Measurements from ENCODE around the gene TBC1D2.
"Not testable (repeated sequence)": the region's sequence is repeated elsewhere in the genome, so short reads cannot be mapped to it uniquely, and the experiment has no call there.

TBC1D2 gene

GRCh38 chr9:98182069-98182820 lies 73.2 kb downstream of the TBC1D2 start:
- no peaks in the 10 kb centered on the region for H3K27me3 ChIP-seq (ENCODE audit: insufficient read depth, low read length)
- no peak overlapping the region for H2AFZ ChIP-seq (ENCODE audit: low read length, unreplicated experiment)
- no peaks in the 10 kb centered on the region for H3K36me3 ChIP-seq (ENCODE audit: insufficient read depth, low read length)
- H3K4me3 ChIP-seq (ENCODE audit: low read depth, low read length), result no peak overlapping the region
- H3K79me2 ChIP-seq (ENCODE audit: control insufficient read depth, insufficient read depth, low read length, unreplicated experiment), result no peaks in the 10 kb centered on the region
- peaks cover 16% of the 10 kb centered on the region for H3K4me1 ChIP-seq (ENCODE audit: control insufficient read depth, insufficient read depth, low read length, unreplicated experiment)
- no peak overlapping the region for H3K27ac ChIP-seq (ENCODE audit: low read depth, low read length)

GRCh38 chr9:98181746-98182068 lies 73.7 kb downstream of the TBC1D2 start:
- H3K79me2 ChIP-seq (ENCODE audit: control insufficient read depth, insufficient read depth, low read length, unreplicated experiment), result no peaks in the 10 kb centered on the region
- H3K27ac ChIP-seq (ENCODE audit: low read depth, low read length), result no peak overlapping the region
- no peak overlapping the region for H2AFZ ChIP-seq (ENCODE audit: low read length, unreplicated experiment)
- no peak overlapping the region for H3K4me3 ChIP-seq (ENCODE audit: low read depth, low read length)
- H3K27me3 ChIP-seq (ENCODE audit: insufficient read depth, low read length), result no peaks in the 10 kb centered on the region
- H3K4me1 ChIP-seq (ENCODE audit: control insufficient read depth, insufficient read depth, low read length, unreplicated experiment), result peaks cover 16% of the 10 kb centered on the region
- no peaks in the 10 kb centered on the region for H3K36me3 ChIP-seq (ENCODE audit: insufficient read depth, low read length)

- Histone ChIP-seq H2AFZ (ENCODE audit: low read length, unreplicated experiment) (no peak overlapping the region), H3K27me3 (ENCODE audit: insufficient read depth, low read length) (no peaks in the 10 kb centered on the region), H3K36me3 (ENCODE audit: insufficient read depth, low read length) (no peaks in the 10 kb centered on the region), H3K4me3 (ENCODE audit: low read depth, low read length) (no peak overlapping the region), H3K79me2 (ENCODE audit: control insufficient read depth, insufficient read depth, low read length, unreplicated experiment) (no peaks in the 10 kb centered on the region), H3K4me1 (ENCODE audit: control insufficient read depth, insufficient read depth, low read length, unreplicated experiment) (peaks cover 14% of the 10 kb centered on the region), H3K27ac (ENCODE audit: low read depth, low read length) (no peak overlapping the region)
Measured at GRCh38 chr9:98180996-98181395, 74.5 kb downstream of the TBC1D2 start.

GRCh38 chr9:98178874-98179850 lies 76.3 kb downstream of the TBC1D2 start:
- H3K36me3 ChIP-seq (ENCODE audit: insufficient read depth, low read length), result no peaks in the 10 kb centered on the region
- no peaks in the 10 kb centered on the region for H3K79me2 ChIP-seq (ENCODE audit: control insufficient read depth, insufficient read depth, low read length, unreplicated experiment)
- H3K4me3 ChIP-seq (ENCODE audit: low read depth, low read length), result no peak overlapping the region
- no peak overlapping the region for H2AFZ ChIP-seq (ENCODE audit: low read length, unreplicated experiment)
- no peaks in the 10 kb centered on the region for H3K4me1 ChIP-seq (ENCODE audit: control insufficient read depth, insufficient read depth, low read length, unreplicated experiment)
- H3K27ac ChIP-seq (ENCODE audit: low read depth, low read length), result no peak overlapping the region
- no peaks in the 10 kb centered on the region for H3K27me3 ChIP-seq (ENCODE audit: insufficient read depth, low read length)

- Histone ChIP-seq H3K4me3 (ENCODE audit: low read depth, low read length) (no peak overlapping the region), H3K36me3 (ENCODE audit: insufficient read depth, low read length) (no peaks in the 10 kb centered on the region), H3K79me2 (ENCODE audit: control insufficient read depth, insufficient read depth, low read length, unreplicated experiment) (no peaks in the 10 kb centered on the region), H3K27me3 (ENCODE audit: insufficient read depth, low read length) (no peaks in the 10 kb centered on the region), H2AFZ (ENCODE audit: low read length, unreplicated experiment) (no peak overlapping the region), H3K4me1 (ENCODE audit: control insufficient read depth, insufficient read depth, low read length, unreplicated experiment) (peaks cover 3% of the 10 kb centered on the region), H3K27ac (ENCODE audit: low read depth, low read length) (no peak overlapping the region)
Measured at GRCh38 chr9:98176391-98177259, 78.8 kb downstream of the TBC1D2 start.

- Histone ChIP-seq H3K27ac (ENCODE audit: low read depth, low read length) (no peak overlapping the region), H3K36me3 (ENCODE audit: insufficient read depth, low read length) (no peaks in the 10 kb centered on the region), H3K4me3 (ENCODE audit: low read depth, low read length) (no peak overlapping the region), H3K79me2 (ENCODE audit: control insufficient read depth, insufficient read depth, low read length, unreplicated experiment) (no peaks in the 10 kb centered on the region), H3K27me3 (ENCODE audit: insufficient read depth, low read length) (no peaks in the 10 kb centered on the region), H3K4me1 (ENCODE audit: control insufficient read depth, insufficient read depth, low read length, unreplicated experiment) (peaks cover 3% of the 10 kb centered on the region), H2AFZ (ENCODE audit: low read length, unreplicated experiment) (no peak overlapping the region)
Measured at GRCh38 chr9:98175762-98176161, 79.7 kb downstream of the TBC1D2 start.

GRCh38 chr9:98175028-98175569 lies 80.3 kb downstream of the TBC1D2 start:
- no peak overlapping the region for H3K4me3 ChIP-seq (ENCODE audit: low read depth, low read length)
- H3K36me3 ChIP-seq (ENCODE audit: insufficient read depth, low read length), result no peaks in the 10 kb centered on the region
- H3K27me3 ChIP-seq (ENCODE audit: insufficient read depth, low read length), result no peaks in the 10 kb centered on the region
- peaks cover 3% of the 10 kb centered on the region for H3K4me1 ChIP-seq (ENCODE audit: control insufficient read depth, insufficient read depth, low read length, unreplicated experiment)
- no peak overlapping the region for H2AFZ ChIP-seq (ENCODE audit: low read length, unreplicated experiment)
- no peak overlapping the region for H3K27ac ChIP-seq (ENCODE audit: low read depth, low read length)
- H3K79me2 ChIP-seq (ENCODE audit: control insufficient read depth, insufficient read depth, low read length, unreplicated experiment), result no peaks in the 10 kb centered on the region

GRCh38 chr9:98174502-98174918 lies 80.9 kb downstream of the TBC1D2 start:
- not testable (repeated sequence) for H2AFZ ChIP-seq (ENCODE audit: low read length, unreplicated experiment); H3K79me2 ChIP-seq (ENCODE audit: control insufficient read depth, insufficient read depth, low read length, unreplicated experiment); H3K27me3 ChIP-seq (ENCODE audit: insufficient read depth, low read length); H3K4me3 ChIP-seq (ENCODE audit: low read depth, low read length); H3K36me3 ChIP-seq (ENCODE audit: insufficient read depth, low read length); H3K27ac ChIP-seq (ENCODE audit: low read depth, low read length); H3K4me1 ChIP-seq (ENCODE audit: control insufficient read depth, insufficient read depth, low read length, unreplicated experiment)

GRCh38 chr9:98173181-98173580 lies 82.3 kb downstream of the TBC1D2 start:
- H3K4me1 ChIP-seq (ENCODE audit: control insufficient read depth, insufficient read depth, low read length, unreplicated experiment), result peaks cover 12% of the 10 kb centered on the region
- no peaks in the 10 kb centered on the region for H3K36me3 ChIP-seq (ENCODE audit: insufficient read depth, low read length)
- H3K4me3 ChIP-seq (ENCODE audit: low read depth, low read length), result no peak overlapping the region
- no peaks in the 10 kb centered on the region for H3K27me3 ChIP-seq (ENCODE audit: insufficient read depth, low read length)
- H2AFZ ChIP-seq (ENCODE audit: low read length, unreplicated experiment), result no peak overlapping the region
- H3K79me2 ChIP-seq (ENCODE audit: control insufficient read depth, insufficient read depth, low read length, unreplicated experiment), result no peaks in the 10 kb centered on the region
- no peak overlapping the region for H3K27ac ChIP-seq (ENCODE audit: low read depth, low read length)

- Histone ChIP-seq H3K4me1 (ENCODE audit: control insufficient read depth, insufficient read depth, low read length, unreplicated experiment) (peaks cover 12% of the 10 kb centered on the region), H3K27ac (ENCODE audit: low read depth, low read length) (no peak overlapping the region), H3K79me2 (ENCODE audit: control insufficient read depth, insufficient read depth, low read length, unreplicated experiment) (no peaks in the 10 kb centered on the region)
Measured at GRCh38 chr9:98172604-98173003, 82.8 kb downstream of the TBC1D2 start.

More at GRCh38 chr9:98172604-98173003, 82.8 kb downstream of the TBC1D2 start:
- no peak overlapping the region for H2AFZ ChIP-seq (ENCODE audit: low read length, unreplicated experiment)
- H3K27me3 ChIP-seq (ENCODE audit: insufficient read depth, low read length), result no peaks in the 10 kb centered on the region
- no peak overlapping the region for H3K4me3 ChIP-seq (ENCODE audit: low read depth, low read length)
- no peaks in the 10 kb centered on the region for H3K36me3 ChIP-seq (ENCODE audit: insufficient read depth, low read length)
